HepG2 (cell line): ENCODE data around the gene ERC1. TPM values are rescaled to one million over a fixed set of nuclear protein-coding genes. Genes with fewer than 3 reads are reported as not detected.
A peak's percentile ranks its signal among the peaks of the same experiment; 100 is the strongest.

Source experiments
- ATAC-seq: fragments of 200-7000 bp; cut with Tn5 transposase; 3 replicates; pipeline ENCODE4 v1.9.1; 2020; ENCODE audit warnings: mild to moderate bottlenecking, moderate library complexity
- BruUV-seq: library from RNA; stranded (reverse); fragments of 400-500 nt; replicated peaks from 2 replicates; lab custom pipeline; 2021; lab: Mats Ljungman, UMichigan
- CTCF ChIA-PET: fragments of 300-600 bp; formaldehyde crosslinking; extraction: SDS; loops from one replicate; lab custom pipeline; 2021; ENCODE audit warnings: low total read pairs, inconsistent platforms, low intra/inter-chr PET ratio; lab: Yijun Ruan, JAX
- POLR2A ChIA-PET: fragments of 350-600 bp; sonication (Branson Sonifier 250); formaldehyde crosslinking; loops from one replicate; lab custom pipeline; 2020; ENCODE audit warnings: antibody characterized with exemption, inconsistent platforms; lab: Yijun Ruan, JAX
- DNase-seq: peaks from one replicate; pipeline ENCODE4 v3.0.0-alpha.2; 2015; ENCODE audit warnings: low spot score
- FAIRE-seq: peaks from 3 replicates; lab custom pipeline; 2011; peaks lifted over from hg19 to GRCh38; lab: Jason Lieb, UNC
- H2AFZ ChIP-seq: one replicate; pipeline ENCODE4 v1.6.1; 2011; ENCODE audit warnings: low read length, inconsistent platforms
- H3K27ac ChIP-seq: fragments of 300-600 bp; 3 replicates; pipeline ENCODE4 v1.8.0; 2011; ENCODE audit warnings: mixed run types, mild to moderate bottlenecking, mixed read lengths, low read length, inconsistent platforms; ENCODE audit not compliant: insufficient read depth; ENCODE audit errors: extremely low read length
- H3K27me3 ChIP-seq, 2 experiments: fragments of 200-600 bp in 1 of 2; 2 replicates in 1 of 2; 3 replicates in 1 of 2; pipeline versions ENCODE4 v1.6.0 to v1.8.0; 2011; ENCODE audit warnings: low read length in 2 of 2, mild to moderate bottlenecking in 2 of 2, moderate library complexity in 2 of 2, inconsistent platforms in 1 of 2; ENCODE audit not compliant: insufficient read depth in 2 of 2, control insufficient read depth in 1 of 2
- H3K36me3 ChIP-seq, 2 experiments: fragments of 200-600 bp in 1 of 2; replicated peaks in 1 of 2; 2 replicates in 1 of 2; 3 replicates in 1 of 2; pipeline versions ENCODE4 v1.5.1 to v1.8.0; 2011; ENCODE audit warnings: low read length in 2 of 2, inconsistent platforms in 1 of 2; ENCODE audit not compliant: insufficient read depth in 2 of 2, control insufficient read depth in 1 of 2
- H3K4me1 ChIP-seq: 2 replicates; pipeline ENCODE4 v1.5.1; 2012; ENCODE audit warnings: low read length, inconsistent platforms; ENCODE audit not compliant: insufficient read depth
- H3K4me2 ChIP-seq: 2 replicates; pipeline ENCODE4 v1.6.0; 2011; ENCODE audit warnings: low read depth, low read length, inconsistent platforms
- H3K4me3 ChIP-seq, 3 experiments: fragments of 200-600 bp in 1 of 3; sonication (generic), shearing (Covaris generic) in 1 of 3; replicated peaks in 1 of 3; 2 replicates each; pipeline ENCODE4 v1.5.1; 2011 to 2016; ENCODE audit warnings: low read length in 3 of 3, inconsistent platforms in 2 of 3, low read depth in 2 of 3, mild to moderate bottlenecking in 2 of 3, control low read depth in 1 of 3, mixed read lengths in 1 of 3; ENCODE audit not compliant: insufficient read depth in 1 of 3
- H3K79me2 ChIP-seq: one replicate; pipeline ENCODE4 v1.6.1; 2011; ENCODE audit warnings: low read length, inconsistent platforms; ENCODE audit not compliant: insufficient read depth
- H3K9ac ChIP-seq: 2 replicates; pipeline ENCODE4 v1.6.0; 2011; ENCODE audit warnings: mild to moderate bottlenecking, low read depth, low read length, inconsistent platforms; ENCODE audit not compliant: insufficient read depth
- H3K9me3 ChIP-seq: 2 replicates; pipeline ENCODE4 v1.5.1; 2012; ENCODE audit warnings: mild to moderate bottlenecking, low read length
- H4K20me1 ChIP-seq: 2 replicates; pipeline ENCODE4 v1.6.0; 2011; ENCODE audit warnings: inconsistent platforms, mild to moderate bottlenecking, low read length, moderate library complexity; ENCODE audit not compliant: insufficient read depth
- ATAD3A ChIP-seq: sonication (generic); formaldehyde crosslinking; IDR thresholded peaks from 2 replicates; pipeline ENCODE4 v1.4.0; 2020; ENCODE audit warnings: missing genetic modification reagents
- CENPX ChIP-seq: sonication (generic); formaldehyde crosslinking; IDR thresholded peaks from 2 replicates; pipeline ENCODE4 v1.9.0; 2021; ENCODE audit warnings: mild to moderate bottlenecking, missing genetic modification reagents, moderate library complexity
- CREB1 ChIP-seq, 2 experiments: fragments of 450-650 bp in 1 of 2; IDR thresholded peaks; 2 replicates each; pipeline ENCODE4 v1.6.1; 2016 to 2017; ENCODE audit warnings: control low read depth in 1 of 2, mild to moderate bottlenecking in 1 of 2, missing compliant biosample characterization in 1 of 2, missing genetic modification characterization in 1 of 2
- MAFF ChIP-seq: IDR thresholded peaks from 2 replicates; pipeline ENCODE4 v1.6.1; 2011; ENCODE audit warnings: low read depth, low read length, improper control_type of control experiment
- MAFK ChIP-seq, 2 experiments: IDR thresholded peaks in 1 of 2; conservative IDR thresholded peaks in 1 of 2; 2 replicates each; pipeline ENCODE4 v1.6.1; 2011; ENCODE audit warnings: improper control_type of control experiment in 2 of 2, low read length in 2 of 2
- NONO ChIP-seq, 2 experiments: fragments of 450-650 bp in 1 of 2; sonication (generic) in 1 of 2; formaldehyde crosslinking in 1 of 2; IDR thresholded peaks in 1 of 2; conservative IDR thresholded peaks in 1 of 2; 2 replicates each; pipeline versions ENCODE4 v1.6.1 to v1.8.0; 2017 to 2022; ENCODE audit warnings: mild to moderate bottlenecking in 1 of 2, missing genetic modification reagents in 1 of 2, moderate library complexity in 1 of 2
- XRCC5 ChIP-seq: fragments of 200-400 bp; formaldehyde crosslinking; optimal IDR thresholded peaks from 2 replicates; pipeline ENCODE3; 2017; ENCODE audit warnings: mild to moderate bottlenecking, low read length
- ZFP36 ChIP-seq: fragments of 150-350 bp; IDR thresholded peaks from 2 replicates; pipeline ENCODE4 v1.6.1; 2018; ENCODE audit warnings: borderline replicate concordance, low read length, low read depth; ENCODE audit not compliant: partially characterized antibody
- WGBS: methylation state at CpG from one replicate; pipeline ENCODE4 v1.1.6; 2017; ENCODE audit warnings: low lambda C conversion rate; 5-methylcytosine and 5-hydroxymethylcytosine counted together
- in situ Hi-C: cut with HindIII; loops from 2 replicates; pipeline ENCODE4 v1.10.0; 2017; ENCODE audit warnings: low pct_unique_long_range_greater_than_20kb; ENCODE audit not compliant: extremely low pct_ligation_motif_present
- intact Hi-C: fragments of 100-400 bp; cut with micrococcal nuclease; formaldehyde crosslinking; loops from one replicate; pipeline ENCODE4 v1.10.0; 2022; ENCODE audit not compliant: unreplicated experiment
- polyA plus RNA-seq, 8 experiments: library from polyadenylated mRNA; depleted of rRNA in 3 of 8; stranded (reverse) in 7 of 8; unstranded in 1 of 8; fragments of >200 nt; fragmentation: Illumina TruSeq in 4 of 8; extraction: Trizol in 4 of 8; gene quantifications; 2 replicates each; pipeline versions ENCODE4 v1.2.1 to v1.2.3, GENCODE V29; 2011 to 2016; ENCODE audit warnings: low read depth in 4 of 8, missing spikeins in 1 of 8, mixed read lengths in 1 of 8; ENCODE audit not compliant: insufficient read depth in 1 of 8
- total RNA-seq, 5 experiments: library from RNA; depleted of rRNA; stranded (reverse); fragments of >200 nt; fragmentation: Illumina TruSeq; extraction: Trizol; gene quantifications; 2 replicates each; pipeline ENCODE4 v1.2.3, GENCODE V29; 2016; ENCODE audit warnings: low read depth in 1 of 5

The ERC1 gene
- total and polyA plus RNA-seq, 2 of the 13 experiments (the other 11 are each of a cell fraction or from before 2014, with no cell fraction given), result 6.1 to 12.4 TPM

DNA sequence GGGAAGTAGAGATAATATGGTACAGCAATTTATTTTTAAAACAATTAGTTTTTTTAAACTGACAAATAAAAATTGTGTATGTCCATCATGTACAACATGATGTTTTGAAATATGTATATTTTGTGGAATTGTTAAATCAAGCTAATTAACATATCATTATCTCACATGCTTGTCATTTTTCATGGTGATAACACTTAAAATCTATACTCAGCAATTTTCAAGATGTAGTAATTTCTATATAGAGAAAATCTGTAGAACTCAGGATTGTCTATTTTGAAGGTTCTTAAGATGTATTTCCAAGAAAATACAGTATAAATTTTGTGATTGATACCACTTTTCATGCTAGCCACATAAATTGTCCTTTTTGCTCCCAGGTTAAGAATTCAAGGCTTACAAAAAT is 356.3 kb downstream of the ERC1 start:
- TF ChIP-seq NONO (IDR thresholded peaks at IDR 0.05), result no peak
- no peak for TF ChIP-seq NONO (CRISPR knock-in tag; conservative IDR thresholded peaks at IDR 0.05)
- peak; percentile 48; the same call in 1 of the 2 replicates for TF ChIP-seq MAFF
- peak; percentile 20 to 75; a peak in 3 of 4 replicates for TF ChIP-seq MAFK (conservative IDR thresholded peaks at IDR 0.05 in 1 of 2, IDR thresholded peaks at IDR 0.05 in 1 of 2; ENCODE audit: low read length in 2 of 2)
- Histone ChIP-seq H3K4me1 (peaks cover 11% of the 10 kb centered on the region; the same call in 1 of the 2 replicates), H3K4me3 (no peak overlapping the region), H3K27ac (no peak overlapping the region), H3K36me3 (no peaks in the 10 kb centered on the region), H3K27me3 (no peaks in the 10 kb centered on the region), H3K9me3 (no peaks in the 10 kb centered on the region), H3K9ac (no peak overlapping the region), H4K20me1 (no peaks in the 10 kb centered on the region), H3K79me2 (no peaks in the 10 kb centered on the region), H3K4me2 (no peak overlapping the region), H2AFZ (no peak overlapping the region)
- FAIRE-seq (no peak), ATAC-seq (no peak), DNase-seq (no peak)
- in situ Hi-C loops, result no loop called here
- ChIA-PET CTCF (no interaction called here), POLR2A (no interaction called here)
- intact Hi-C loops, result no loop called here
- no TSS peak for BruUV-seq

DNA sequence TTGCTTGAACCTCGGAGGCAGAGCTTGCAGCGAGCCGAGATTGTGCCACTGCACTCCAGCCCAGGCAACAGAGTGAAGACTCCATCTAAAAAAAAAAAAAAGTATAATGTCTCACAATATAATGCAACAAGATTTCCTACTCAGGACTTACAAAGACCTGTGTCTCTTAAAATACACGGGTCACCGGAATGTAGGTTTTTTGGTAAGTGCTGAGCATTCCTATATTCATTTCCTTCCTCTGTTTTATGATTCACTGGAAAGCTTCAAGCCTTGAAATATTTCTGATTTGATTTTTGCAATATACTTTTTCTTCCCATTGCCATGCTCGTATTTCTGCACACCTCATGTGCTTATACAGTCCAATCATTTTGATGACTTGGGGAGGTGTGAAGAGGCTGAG is 357.6 kb downstream of the ERC1 start:
- CTCF ChIA-PET, result no interaction called here
- H3K9me3 ChIP-seq, result no peaks in the 10 kb centered on the region
- no peaks in the 10 kb centered on the region for H4K20me1 ChIP-seq
- no peaks in the 10 kb centered on the region for H3K36me3 ChIP-seq
- DNase-seq, result no peak
- FAIRE-seq, result no peak
- no peak overlapping the region for H3K4me2 ChIP-seq
- H3K4me3 ChIP-seq, result no peak overlapping the region
- peaks cover 11% of the 10 kb centered on the region; the same call in 1 of the 2 replicates for H3K4me1 ChIP-seq
- H3K79me2 ChIP-seq, result no peaks in the 10 kb centered on the region
- no peak overlapping the region for H3K27ac ChIP-seq
- POLR2A ChIA-PET, result no interaction called here
- TF ChIP-seq CREB1 (IDR thresholded peaks at IDR 0.05) (no peak), CREB1 (CRISPR knock-in tag; IDR thresholded peaks at IDR 0.05) (no peak), ATAD3A (CRISPR knock-in tag) (no peak), XRCC5 (no peak), ZFP36 (no peak), CENPX (no peak)
- TF ChIP-seq, all 625 proteins: peak for 0
- intact Hi-C loops, result no loop called here
- Histone ChIP-seq H2AFZ (no peak overlapping the region), H3K27me3 (no peaks in the 10 kb centered on the region), H3K9ac (no peak overlapping the region)
- no TSS peak for BruUV-seq
- 95% methylated on average over 6 of the region's 6 CpGs for WGBS
- ATAC-seq, result no peak
- in situ Hi-C loops, result no loop called here
